CD4-positive, alpha-beta T cell treated with Interleukin-21 for 1 hour (primary cell): ENCODE data around the gene RCAN3.
A peak's percentile ranks its signal among the peaks of the same experiment; 100 is the strongest.
"Not testable (repeated sequence)": the region's sequence is repeated elsewhere in the genome, so short reads cannot be mapped to it uniquely, and the experiment has no call there.

ENCODE experiments used
- DNase-seq: peaks from one replicate; pipeline ENCODE4 v3.0.0-alpha.2; 2020

RCAN3 gene

DNA sequence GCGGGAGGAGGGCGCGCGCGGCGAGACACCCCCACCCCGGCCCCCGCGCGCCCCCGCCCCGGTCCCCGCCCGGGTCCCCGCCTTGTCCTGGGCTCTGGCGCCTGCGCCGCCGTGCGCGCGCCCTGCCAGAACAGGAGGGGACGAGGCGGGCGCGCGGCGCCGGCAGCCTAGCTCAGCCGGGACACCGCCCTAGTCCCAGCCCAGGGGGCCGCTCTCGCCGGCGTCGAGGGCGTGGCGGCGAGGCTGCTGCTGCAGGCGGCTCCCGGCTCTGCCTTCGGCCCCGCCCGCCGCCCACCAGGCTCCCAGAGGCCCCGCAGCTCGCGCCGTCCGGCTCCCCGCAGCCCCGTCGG, at the start of gene RCAN3:
Gene RCAN3, plus strand, starts transcription at position 128 of the 350 bp plus-strand sequence. CDS start 11,537 bp downstream, outside the sequence.
- peak; percentile 88 for DNase-seq

DNA sequence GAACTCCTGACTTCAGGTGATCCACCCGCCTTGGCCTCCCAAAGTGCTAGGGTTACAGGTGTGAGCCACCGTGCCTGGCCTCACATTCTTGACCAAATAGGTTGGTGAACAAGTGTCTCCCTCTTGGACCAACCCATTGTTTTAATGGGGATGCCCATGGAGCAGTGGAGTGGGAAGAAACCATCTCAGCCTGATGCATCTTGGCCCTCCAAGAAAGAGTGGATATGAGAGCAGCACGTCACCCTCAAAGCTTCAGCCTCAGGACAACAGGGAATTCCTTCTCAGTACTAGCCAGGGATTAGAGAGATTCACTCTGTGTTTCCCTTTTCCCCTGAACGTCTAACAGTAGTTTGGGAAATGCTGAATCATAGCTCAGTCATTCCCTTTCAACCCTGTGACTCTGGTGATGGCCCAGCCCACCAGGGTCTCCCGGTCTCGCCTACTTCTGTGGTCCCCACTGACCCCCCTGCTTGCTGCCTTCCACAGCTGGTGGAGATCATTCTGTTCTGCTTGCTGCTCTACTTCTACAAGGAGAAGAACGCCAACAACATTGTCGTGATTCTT, 49.6 kb upstream of the RCAN3 start:
- no peak for DNase-seq

DNA sequence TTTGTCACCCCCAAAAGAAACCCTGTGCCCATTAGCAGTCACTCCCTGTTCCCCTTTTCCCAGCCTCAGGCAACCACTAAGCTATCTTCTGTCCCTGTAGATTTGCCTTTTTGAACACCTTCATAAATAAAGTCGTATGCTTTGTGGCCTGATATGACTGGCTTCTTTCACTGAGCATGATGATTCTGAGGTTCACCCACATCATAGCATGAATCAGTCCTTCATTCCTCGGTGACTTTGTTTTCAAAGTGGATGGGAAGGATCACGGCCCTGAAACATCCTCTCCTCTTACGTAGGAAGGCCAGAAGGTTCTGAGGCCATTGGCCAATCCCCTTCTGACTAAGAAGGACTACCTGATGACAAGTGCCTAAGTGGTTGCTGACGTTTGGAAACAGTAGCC, 48.0 kb upstream of the RCAN3 start:
- no peak for DNase-seq

DNA sequence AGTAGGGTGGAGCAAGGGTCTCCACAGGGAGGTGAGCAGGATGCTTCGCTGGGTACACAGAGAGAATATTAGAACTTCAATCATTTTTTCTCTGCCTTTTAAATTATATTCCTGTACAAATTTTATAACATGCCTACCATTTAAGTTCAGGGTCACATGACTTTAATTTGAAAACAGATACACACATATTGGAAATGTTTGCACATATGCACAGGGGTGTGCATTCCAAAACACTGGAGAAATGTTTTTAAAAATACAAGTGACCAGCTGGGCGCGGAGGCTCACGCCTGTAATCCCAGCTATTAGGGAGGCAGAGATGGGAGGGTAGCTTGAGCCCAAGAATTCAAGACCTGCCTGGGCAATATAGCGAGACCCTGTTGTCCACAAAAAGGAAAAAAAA, 47.4 kb upstream of the RCAN3 start:
- DNase-seq: no peak

DNA sequence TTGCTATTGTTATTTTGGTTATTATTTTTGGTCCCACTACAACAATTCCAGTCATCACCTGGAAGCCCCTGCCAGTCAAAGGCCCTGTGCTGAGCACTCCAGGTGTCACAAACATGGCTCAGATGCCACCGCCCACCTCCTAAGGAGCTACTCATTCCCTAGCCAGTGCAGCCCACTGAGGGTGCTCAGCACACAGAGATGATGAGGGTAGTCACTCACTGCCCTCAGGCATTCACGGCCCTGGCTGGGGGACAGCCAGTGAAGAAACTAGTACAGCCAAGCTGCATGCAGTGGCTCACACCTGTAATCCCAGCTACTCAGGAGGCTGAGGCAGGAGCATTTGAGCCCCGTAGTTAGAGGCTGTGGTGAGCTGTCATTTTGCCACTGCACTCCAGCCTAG, 44.8 kb upstream of the RCAN3 start:
- DNase-seq: no peak

DNA sequence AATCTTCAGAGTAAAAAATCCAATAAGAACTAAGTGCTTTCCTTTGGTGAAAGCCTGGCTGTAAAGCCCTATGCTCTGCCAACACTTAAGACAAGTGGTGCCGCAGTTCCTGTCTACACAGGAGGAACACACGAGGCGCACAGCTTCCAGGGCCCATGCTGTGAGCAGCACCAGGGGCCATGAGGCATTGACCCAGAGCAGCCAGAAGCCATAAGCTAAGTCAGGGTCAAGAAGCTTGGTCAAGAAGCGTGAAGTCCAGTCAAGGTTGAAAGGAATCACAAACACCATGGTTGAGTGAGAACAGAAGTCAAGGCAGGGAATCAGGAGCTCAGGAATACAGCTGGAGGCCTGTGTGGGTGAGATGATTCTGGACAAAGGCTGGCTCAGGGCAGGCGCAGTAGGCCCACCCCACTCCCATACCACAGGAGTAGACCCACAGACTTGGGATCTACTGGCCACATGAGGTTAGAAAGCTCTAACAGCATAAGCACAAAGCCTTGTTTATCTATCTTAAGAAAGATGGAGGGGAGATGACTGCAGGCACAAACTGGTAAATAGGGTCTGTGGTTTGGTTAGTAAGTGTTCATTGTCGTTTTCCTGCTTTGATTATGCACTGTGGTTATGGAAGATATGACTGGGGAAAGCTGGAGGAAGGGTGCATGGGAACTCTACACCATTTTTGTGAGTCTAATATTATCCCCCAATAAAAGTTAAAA, 42.9 kb upstream of the RCAN3 start:
- DNase-seq: no peak

DNA sequence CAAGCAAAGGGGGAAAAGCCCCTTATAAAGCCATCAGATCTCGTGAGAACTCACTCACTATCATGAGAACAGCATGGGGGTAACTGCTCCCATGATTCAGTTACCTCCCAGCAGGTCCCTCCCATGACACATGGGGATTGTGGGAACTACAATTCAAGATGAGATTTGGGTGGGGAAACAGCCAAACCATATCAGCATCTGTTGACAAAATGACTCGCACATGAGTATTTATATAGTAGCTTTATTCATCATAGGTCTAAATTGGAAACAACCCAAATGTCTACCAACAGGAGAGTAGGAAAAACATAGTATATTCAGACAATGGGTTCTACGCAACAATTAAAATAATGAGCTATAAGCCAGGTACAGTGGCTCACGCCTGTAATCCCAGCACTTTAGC, 40.5 kb upstream of the RCAN3 start:
- not testable (repeated sequence) for DNase-seq

DNA sequence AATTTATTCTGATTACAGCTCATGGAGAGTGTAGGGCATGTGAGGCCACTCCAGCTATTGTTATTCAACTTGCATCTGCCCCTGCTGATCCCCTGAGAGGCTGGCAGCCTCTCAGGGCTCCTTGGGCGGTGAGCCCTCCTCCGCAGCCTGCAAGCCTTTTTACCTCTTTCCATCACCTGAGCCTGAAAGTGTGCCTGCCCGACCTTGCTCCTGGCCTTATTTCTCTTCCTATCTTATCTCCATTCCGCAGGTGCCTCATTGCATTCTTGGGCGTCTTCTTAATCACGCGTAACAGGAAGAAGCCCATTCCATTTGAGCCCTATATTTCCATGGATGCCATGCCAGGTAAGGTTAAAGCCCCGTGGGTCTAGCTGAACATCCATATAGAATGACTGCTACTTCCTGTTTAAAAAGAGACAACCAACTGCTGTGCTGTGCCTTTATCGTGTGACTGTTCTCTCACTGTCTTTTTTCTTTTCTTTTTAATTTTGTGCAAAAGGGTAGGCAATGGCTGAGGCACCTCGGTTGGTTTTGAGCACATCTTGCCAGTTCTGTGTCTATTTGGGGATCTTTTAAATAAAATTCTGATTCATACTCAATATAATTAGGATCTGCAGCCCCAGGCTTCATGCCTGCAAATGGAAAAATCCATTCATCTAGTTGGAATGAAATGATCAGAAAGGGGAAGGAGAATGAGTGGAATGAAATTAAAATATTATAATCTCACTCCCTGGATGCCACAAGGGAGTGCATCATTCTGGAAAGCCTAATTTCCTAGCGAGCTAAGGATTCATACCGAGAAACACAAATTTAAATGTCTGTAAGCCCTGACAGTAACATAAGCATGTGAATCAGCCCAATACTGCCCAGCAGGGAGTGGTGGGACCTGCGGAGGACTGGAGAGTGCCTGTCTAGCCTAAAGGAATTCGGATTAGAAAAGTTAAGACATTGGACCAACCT, 38.6 kb upstream of the RCAN3 start:
- no peak for DNase-seq

DNA sequence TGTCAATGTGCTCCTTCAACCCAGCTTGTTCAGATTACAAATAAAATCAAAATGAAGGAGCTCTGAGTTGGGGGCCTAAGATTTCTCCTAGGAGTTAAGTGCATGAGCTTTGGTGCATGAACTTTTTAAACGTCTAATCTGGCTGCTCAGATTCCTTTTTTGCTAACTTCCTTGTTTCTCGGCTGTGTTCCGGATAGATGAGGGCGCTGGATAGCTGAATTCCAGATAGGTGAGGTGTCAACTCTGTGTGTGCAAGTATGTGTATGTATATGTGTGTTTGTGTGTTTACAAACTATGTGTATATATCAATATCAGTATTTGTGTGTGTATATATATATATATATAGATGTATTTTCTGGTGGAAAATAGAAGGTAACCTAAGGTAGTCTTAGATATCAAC, 37.5 kb upstream of the RCAN3 start:
- DNase-seq: no peak

DNA sequence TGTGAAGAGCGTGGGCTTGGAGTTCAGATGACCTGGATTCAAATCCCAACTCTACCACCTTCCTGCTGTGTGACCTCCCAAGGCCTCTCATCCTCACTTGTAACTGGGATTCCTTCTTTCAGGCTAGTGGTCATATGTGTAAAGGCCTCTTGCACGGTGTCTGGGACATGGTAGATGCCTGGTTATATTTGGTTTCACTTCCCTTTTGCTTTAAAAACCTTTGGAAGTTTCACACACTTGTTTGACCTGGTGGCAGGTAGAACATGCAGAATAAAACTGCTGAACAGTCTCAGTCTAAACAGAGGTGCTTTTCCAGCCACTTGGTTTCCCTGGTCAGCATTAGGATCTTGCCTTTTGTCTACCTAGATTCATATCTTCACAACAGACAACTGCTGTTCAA, 37.0 kb upstream of the RCAN3 start:
- no peak for DNase-seq

DNA sequence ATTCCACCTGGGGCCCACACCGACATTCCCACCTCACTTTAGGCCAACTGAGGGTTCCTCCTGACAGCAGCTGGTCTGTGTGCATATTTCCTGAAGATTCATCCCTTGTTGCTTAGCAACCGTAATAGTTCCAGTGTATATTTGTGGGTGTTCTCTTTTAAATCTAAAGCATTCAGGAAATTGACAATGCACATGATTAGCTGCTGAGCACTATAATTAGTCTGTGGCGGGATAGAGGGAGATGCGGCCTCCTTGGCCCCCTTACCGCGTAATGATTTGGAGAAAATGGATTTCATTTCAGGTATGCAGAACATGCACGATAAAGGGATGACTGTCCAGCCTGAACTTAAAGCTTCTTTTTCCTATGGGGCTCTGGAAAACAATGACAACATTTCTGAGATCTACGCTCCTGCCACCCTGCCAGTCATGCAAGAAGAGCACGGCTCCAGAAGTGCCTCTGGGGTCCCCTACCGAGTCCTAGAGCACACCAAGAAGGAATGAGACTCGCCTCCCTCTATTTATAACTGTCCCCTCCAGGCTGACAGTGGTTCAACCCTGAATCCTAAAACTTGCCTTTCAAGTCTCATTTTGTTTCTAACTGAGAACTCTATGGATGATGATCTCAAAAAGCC, 33.8 kb upstream of the RCAN3 start:
- DNase-seq: no peak

DNA sequence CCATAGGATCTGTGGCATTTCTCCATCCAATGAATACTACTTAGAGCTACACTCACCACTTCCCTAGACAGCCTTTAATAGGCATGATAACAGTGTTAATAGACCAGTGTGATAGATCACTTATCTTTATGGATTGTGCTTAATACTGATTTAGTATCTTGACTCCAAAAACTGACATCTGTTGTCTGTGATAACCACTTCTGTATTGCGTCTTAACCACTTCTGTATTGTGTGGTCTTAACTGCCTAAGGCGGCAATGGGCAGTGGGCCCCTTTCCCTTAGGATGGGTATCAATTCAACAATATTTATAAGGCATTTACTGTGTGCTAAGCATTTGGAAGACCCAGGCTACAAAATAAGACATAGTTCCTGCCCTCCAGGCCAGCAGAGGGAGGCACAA, 32.0 kb upstream of the RCAN3 start:
- no peak for DNase-seq

DNA sequence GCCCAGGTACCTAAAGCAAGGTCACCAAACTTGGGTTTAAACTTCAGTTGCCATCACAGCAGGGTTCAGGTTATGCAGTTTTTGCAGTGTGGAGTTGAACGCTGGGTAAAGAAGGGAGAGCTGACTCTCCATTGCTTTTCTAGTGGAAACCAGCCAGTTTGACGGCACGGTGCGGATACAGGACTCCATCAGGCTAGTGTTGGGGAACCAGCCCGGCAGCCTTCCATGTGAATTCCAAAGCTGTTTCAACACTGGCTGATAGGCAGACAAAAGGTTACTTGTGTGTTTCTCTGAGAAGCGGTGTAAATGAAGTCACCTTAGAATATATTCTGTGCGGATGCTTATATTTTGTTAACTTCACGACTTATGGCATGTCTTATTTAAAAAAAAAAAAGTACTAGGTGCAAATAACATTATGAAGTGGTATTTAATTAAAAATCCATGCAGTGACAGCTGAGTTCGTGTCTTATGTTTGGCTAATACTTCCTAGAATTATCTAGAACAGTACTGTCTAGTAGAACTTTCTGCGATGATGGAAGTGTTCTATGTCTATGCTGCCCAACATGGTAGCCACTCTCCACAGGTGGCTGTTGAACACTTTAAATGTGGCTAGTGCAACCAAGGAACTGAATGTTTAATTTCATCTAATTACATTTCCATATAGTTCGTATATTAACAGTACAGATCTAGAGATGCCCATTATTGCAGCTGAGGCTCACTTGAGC, 29.9 kb upstream of the RCAN3 start:
- DNase-seq: no peak

DNA sequence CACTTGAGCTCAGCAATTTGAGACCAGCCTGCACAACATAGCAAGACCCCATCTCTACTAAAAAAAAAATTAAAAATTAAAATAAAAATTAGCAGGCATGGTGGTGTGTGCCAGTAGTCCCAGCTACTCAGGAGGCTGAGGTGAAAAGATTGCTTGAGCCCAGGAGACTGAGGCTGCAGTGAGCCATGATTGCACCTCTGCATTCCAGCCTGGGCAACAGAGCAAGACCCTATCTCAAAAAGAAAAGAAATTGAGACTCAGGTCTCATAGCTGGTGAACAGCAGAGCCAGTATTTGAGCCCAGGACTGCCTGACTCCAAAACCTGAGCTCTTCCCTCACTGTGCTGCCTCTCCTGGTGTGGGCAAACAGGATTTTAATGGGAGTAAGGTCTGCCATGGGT, 28.4 kb upstream of the RCAN3 start:
- no peak for DNase-seq

DNA sequence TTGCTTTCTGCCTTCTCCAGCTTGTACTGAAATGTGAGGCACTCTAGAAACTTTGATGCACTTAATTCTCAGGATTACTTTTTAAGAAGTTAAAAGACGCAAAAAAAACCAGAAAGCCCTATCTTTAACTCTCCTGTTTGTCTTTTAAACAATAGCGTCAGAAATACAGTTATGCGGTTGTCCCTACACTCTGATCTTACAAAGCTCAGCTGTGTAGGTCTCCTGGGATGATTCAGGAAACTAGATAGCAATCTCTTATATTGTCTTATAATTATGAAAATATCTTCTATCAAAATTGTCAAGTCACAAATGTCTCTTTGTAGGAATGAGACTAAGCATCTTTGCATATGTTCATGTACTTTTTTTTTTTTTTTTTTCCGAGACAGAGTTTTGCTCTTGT, 26.9 kb upstream of the RCAN3 start:
- DNase-seq: no peak

DNA sequence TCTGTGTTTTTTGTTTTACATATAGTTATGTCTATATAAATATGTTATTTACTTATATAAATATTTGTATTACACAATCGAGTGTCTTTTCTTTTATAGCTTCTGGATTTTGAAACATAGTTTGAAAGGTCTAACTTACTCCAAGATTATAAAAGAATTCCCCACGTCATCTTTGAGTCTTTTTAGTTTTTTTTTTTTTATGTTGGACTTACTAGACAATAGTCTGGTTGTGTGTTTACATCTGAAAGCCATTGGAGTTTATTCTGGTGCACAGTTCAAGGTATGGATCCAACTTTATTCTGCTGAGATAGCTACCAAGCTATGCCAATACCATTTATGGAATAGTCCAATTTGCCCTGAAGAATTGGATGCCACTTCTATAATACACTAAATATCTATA, 26.1 kb upstream of the RCAN3 start:
- no peak for DNase-seq

DNA sequence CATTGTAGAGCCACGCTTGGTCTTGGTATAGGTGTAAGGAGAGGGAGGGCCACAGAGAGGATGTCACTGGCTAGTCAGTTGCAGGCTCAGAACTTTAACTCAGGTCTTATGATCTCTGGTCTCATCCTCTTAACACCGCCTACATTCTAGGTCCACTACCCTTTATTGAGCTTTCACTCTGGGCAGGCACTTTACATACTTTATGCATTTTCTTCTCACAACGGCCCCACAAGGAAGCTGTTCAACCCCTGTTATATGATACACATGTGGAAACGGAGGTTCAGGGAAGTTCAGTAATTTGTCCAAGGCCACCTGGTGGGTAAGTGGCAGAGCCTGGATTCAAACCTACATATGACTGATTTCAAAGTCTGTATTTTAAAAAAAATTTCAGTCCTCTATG, 25.3 kb upstream of the RCAN3 start:
- no peak for DNase-seq

DNA sequence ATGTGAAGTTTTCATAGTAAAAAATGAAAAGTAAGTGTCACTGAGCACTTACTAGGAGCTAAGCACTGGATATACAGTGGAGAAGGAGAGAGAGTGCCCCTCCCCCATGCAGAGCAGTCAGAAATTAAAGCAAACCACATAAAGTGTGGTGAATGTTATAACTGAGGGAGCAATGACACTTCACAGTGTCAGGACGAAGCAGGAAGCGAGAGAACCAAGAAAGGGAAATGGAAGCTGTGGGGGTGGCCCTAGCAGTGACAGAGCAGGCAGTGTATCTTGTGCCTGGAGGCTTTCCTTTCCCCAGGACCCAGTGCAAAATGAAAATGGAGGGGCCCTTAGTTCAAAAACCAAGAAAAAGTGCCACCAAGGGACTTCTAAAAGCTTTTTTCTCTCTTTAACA, 21.5 kb upstream of the RCAN3 start:
- DNase-seq: peak; percentile 72

DNA sequence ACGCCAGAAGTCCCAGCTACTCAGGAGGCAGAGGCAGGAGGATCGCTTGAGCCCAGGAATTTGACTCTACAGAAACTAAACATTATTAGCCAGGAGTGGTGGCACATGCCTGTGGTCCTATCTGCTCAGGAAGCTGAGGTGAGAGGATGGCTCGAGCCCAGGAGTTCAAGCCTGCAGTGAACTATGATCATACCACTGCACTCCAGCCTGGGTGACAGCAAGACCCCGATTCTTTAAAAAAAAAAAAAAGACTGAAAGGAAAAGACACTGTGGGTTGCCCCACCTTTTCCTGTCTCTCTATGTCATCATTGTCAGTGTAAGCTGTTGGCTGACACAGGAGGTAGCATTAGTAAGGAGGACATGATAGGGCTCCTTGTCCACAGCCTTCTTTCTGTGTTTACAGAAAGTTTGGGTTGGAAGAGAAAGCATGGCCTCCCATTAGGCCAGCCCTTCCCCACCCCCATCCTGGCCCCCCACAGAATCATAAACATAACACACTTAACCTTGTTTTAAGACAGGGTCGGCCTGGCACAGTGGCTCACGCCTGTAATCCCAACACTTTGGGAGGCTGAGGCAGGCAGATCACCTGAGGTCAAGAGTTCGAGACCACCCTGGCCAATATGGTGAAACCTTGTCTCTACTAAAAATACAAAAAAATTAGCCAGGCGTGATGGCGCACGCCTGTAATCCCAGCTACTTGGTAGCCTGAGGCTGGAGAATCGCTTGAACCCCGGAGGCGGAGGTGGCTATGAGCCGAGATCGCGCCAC, 20.6 kb upstream of the RCAN3 start:
- peak; percentile 72 for DNase-seq

DNA sequence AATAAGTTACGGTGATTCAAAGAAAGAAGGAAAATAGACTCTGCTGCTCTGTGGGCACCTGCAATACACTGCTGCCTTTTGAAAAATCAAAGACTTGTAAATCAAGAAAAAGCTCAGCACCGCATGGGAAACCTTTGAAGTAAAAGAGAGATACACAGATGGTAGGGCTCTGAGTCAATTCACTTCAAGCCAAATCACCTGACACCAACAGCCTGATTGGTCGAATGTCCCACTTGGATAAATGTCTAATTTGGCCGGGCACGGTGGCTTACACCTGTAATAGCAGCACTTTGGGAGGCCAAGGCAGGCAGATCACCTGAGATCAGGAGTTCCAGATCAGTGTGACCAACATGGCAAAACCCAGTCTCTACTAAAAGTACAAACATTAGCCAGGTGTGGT, 19.2 kb upstream of the RCAN3 start:
- DNase-seq: no peak

DNA sequence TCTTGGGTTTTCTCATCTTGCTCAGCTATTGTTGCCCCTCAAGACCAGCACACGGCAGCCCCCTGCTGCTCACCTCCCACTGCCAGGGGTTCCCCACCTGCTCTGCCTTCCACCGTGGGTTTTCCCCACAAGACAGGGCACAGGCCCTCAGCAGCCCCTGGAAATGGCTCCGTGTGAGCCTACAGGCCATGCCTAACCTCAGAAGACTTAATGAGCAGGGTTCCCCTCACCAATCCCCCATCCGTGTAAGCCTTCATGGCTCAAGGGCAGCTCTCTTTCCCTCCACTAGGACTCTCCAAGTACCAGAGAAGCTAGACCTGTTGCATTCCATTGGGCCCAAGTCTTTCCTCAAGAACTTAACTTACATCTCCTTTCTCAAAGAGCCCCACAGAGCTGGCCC, 18.4 kb upstream of the RCAN3 start:
- no peak for DNase-seq
